GM21390 (cell line): ENCODE results near the gene ADK.
"Not testable (repeated sequence)": the region's sequence is repeated elsewhere in the genome, so short reads cannot be mapped to it uniquely, and the experiment has no call there.

ENCODE experiments used
- ATAC-seq: cut with Tn5 transposase; IDR thresholded peaks from one replicate; pipeline ENCODE4 v1.9.1; 2021; ENCODE audit not compliant: unreplicated experiment

ADK gene

DNA sequence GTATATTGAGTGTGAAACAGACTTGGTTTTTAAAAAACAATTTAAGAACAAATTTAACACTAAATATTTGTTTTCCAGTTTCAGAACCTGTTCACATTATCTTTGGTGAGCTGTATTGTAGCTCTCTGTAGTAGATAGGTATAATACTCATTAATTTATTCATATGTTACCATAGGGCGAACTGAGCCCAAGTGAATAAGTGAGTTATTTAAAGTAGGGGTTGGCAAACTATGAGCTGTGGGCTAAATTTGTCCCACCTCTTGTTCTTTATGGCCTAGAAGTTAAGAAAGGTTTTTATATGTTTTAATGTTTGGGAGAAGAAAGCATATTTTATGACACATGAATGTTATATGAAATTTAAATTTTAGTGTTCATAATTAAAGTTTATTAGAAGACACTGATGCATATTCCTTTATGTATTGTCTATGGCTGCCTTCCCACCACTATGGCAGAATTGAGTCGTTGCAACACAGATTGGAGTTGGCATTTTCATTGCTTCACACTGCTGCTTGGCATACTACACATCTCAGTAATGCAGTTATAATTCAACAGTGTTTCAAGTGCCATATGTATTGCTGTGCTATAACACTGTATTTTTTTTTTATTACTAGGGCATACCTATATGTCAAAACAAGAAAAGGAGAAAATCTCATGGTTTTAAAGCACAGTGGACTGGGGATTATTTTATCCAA lies 146.5 kb downstream of the ADK start:
- no peak for ATAC-seq

DNA sequence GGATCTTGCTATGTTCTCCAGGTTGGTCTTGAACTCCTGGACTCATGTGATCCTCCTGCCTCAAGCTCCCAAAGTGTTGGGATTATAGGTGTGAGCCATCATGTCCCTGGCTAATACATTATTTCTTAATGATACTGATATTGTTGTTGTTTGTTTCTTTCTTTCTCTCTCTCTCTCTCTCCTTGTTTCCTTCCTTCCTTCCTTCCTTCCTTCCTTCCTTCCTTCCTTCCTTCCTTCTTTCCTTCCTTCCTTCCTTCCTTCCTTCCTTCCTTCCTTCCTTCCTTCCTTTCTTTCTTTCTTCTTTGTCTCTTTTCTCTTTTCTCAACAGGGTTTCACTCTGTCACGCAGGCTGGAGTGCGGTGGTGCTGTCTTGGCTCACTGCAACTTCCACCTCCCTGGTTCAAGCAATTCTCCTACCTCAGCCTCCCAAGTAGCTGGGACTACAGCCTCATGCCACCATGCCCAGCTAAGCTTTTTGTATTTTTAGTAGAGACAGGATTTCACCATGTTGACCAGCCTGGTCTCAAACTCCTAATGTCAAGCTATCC lies 149.1 kb downstream of the ADK start:
- not testable (repeated sequence) for ATAC-seq

DNA sequence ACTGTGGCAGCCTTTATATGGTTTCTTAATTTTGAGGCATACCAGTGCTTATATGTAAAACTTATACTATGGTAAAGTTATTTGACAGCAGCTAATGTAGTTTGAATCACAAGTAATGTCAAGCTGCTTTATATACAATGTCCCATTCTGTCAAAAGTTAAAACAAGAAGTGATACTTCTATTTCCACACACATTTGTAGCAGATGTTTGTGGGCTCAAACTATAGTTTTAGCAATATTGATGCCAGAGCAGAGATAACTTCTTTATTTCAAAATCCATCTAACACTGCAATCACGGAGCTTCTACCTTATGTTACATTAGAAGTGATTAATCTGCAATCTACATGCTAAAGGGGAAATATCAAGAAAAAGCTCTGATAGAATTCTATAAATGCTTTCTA lies 149.6 kb downstream of the ADK start:
- ATAC-seq, result no peak

DNA sequence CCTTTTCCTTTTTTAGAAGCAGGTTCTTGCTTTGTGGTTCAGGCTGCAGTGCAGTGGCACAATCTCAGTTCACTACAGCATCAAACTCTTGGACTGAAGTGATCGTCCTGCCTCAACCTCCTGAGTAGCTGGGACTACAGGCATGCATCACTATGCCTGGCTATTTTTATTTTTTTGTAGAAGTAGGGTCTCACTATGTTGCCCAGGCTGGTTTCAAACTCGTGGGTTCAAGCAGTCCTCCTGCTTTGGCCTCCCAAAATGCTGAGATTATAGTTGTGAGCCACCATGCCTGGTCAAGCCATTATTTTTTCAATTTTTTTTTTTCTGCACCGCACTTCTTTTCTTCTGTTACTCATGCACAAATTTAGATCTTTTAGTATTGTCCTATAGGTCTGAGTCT lies 154.7 kb downstream of the ADK start:
- ATAC-seq, result no peak

DNA sequence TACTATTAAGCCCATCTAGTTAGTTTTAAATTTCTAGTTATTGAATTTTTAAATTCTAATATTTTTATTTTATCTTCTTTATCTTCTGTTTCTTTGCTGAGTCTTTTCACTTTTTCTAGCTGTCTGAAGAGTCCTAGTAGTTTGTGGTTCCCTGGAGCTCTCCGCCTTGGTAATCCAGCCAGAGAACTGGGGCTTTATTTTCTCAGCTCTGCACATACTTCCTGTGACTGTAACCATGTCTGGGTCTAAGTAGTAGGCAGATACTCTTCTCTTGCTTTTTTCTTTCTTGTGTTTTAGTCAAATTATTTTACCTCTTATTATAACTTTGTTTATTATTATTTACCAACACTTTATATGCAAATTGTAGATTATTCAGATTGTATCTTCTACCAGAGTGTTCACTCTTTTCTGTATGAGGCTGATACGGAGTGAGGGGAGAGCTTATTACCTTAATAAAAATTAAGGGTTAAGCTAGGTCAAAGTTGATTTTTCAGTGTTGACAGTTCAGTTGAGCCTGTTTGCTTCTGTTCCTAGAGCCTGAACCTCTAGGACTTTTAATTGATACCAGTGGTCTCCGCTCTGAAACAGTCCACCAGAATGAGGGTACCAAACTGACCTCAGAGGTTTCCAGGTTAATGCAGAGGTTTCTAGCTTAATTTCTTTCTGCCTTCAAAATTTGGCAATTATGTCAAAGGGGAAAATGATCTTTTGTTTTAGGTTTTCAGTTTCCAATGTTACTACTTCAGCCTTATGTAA lies 155.4 kb downstream of the ADK start:
- no peak for ATAC-seq

DNA sequence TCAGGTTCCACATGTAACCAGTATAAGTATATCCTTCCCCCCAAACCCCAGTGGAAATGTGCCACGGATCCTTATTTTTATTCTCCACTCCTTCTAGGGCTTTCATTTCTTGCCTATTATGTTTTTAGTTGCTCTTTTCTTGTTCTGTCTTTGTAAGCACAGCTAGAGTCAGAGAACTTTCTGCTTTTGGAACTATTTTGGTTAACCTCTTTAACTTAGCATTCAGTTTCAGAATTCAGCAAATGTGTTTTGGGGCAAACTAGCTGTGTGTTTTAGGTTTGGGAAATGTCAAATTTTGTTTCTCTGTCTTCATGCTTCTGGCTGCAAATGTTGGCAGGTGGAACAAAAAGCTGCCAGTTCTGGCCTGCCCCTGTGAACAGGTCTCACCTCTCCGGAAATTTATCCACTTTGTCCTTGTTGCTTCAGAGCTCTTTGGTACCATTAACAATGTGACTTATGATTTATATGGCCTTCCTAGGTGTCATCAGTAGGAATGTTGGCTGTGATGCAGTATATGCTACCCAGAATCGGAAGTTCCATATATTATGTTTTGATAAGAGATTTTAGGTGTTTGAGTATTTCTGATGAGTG lies 156.1 kb downstream of the ADK start:
- ATAC-seq, result peak; percentile 53

DNA sequence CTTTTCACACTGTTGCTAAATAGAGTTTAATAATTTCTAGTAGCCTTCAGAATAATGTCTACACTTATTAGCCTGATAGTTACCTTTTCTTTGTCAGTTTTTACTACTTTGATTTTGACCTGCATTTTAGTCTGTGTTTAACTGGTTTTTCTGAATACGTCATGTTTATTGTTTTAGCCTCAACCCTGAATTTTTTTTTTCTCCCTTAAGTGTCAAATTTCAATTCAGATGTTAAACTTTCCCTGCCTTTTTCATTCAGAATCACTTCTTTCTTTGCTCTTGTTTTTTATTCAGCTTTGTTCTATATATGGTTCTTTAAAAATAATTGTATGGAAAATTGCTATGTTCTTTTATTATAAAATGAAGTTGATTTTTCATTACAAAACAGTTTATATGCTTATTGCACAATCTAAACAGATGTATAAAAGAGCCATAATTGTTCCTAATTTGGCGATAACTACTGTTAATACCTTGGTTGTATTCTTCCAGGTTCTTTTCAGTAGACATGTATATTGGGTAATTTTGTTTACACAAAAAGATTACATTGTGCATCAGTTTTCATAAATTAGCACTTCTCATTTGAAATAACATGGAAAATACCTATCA lies 159.7 kb downstream of the ADK start:
- ATAC-seq, result no peak

DNA sequence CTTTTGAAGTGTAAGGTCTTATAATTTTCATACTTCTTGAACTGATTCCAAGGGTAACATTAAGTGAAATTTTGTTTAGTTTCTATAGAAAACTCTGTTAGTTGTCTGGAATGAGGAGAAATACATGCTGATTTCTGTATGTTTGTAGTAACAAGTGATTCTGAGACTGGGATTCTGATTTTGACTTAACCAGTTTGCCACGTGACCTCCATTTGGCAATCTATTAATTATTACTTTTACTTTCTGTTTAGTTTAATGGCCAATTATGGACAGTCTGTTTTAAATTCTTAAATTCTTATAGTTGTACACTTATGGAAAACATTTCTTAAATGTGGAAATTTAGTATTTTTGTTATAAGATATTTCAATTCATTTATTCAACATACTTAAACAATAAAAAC lies 163.1 kb downstream of the ADK start:
- ATAC-seq, result no peak

DNA sequence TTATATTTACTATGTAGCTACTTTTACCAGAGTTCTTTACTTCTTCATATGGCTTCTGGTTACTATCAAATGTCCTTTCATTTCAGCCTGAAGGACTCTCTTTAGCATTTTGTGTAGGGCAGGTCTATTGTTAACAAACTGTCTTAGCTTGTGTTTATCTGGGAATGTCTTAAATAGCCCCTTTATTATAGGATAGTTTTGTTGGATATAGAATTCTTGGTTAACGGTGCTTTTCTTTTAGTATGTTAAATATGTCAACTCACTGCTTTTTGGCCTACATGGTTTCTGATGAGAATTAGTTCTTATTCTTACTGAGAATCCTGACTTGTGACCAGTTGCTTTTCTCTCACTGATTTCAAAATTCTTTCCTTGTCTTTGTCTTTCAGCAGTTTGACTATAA lies 169.0 kb downstream of the ADK start:
- no peak for ATAC-seq

DNA sequence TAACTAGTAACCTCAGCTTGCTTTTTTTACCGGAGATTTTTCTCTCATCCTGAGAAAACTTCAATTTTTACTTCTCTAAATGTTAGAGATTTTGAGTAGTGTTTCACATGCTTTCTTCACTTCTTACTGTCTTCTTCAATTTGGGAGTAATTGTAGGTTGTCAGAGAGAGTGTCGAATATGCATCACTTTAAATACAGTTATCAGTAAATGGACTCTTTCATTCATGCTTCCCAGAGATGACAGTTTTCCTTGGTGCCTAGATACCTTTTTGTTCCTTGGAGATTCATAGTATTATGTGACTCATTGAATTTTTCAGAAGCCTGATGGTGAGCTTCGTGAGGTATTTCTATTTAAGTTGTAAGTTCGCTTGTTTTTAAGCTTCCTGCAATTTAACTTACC lies 169.7 kb downstream of the ADK start:
- ATAC-seq, result no peak

DNA sequence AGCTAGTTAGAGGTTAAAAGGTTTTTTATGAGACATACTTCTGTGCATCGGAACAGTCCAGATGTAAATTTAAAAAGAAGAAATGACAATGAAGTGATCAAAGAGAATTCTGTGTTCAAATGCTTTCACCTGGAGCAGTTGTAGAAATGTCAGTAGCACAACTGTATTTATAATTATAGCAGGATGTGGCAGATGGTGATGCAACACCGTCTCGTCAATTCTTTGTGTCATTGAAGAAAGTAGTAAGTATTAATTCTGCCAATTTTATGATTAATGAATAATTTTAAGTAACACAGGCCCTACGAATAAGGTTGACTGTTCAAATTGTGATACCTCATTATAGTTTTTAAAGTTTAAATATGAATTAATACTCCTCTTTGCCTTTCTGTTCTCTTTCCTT lies 171.1 kb downstream of the ADK start:
- ATAC-seq, result no peak

DNA sequence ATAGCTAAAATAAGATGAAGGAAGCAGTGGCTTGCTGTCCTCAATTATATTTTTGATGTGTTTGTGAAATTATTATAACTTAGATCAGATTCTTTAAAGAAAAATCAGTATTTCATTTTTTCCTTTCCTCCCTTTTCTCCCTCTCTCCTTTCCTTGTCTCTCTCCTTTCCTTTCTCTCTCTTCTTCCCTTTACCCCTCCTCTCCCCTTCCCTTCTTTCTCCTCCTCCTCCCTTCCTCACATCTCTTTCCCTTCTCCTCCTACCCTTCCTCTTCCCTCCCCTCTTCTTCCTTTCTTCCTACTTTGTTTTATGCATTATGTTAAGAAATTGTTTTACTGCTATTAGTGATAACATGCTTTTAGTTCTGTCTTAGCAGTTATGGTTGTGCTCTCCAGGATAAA lies 171.5 kb downstream of the ADK start:
- ATAC-seq, result no peak

DNA sequence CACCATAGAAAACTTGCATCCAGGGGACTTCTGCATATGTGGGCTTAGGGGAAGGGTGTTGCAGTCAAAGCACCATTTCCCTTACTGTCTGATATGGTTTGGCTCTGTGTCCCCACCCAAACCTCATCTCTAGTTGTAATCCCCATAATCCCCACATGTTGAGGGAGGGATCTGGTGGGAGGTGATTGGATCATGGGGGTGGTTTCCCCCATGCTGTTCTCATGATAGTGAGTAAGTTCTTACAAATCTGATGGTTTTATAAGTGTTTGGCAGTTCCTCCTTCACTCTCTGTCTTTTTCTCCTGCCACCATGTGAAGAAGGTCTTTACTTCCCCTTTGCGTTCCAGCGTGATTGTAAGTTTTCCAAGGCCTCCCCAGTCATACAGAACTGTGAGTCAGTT lies 177.4 kb downstream of the ADK start:
- ATAC-seq, result no peak

DNA sequence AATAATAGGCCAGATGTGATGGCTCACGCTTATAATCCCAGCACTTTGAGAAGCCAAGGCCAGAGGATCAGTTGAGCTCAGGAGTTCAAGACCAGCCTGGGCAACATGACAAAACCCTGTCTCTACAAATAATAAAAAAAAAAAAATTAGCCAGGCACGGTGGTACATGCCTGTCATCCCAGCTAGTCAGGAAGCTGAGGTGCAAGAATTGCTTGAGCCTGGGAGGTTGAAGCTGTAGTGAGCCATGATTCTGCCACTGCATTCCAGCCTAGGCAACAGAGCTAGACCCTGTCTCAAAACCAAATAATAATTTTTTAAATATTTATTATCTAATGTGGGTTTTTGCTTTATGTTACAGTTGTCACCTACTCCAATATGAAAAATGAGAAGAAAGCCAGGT lies 178.9 kb downstream of the ADK start:
- no peak for ATAC-seq

DNA sequence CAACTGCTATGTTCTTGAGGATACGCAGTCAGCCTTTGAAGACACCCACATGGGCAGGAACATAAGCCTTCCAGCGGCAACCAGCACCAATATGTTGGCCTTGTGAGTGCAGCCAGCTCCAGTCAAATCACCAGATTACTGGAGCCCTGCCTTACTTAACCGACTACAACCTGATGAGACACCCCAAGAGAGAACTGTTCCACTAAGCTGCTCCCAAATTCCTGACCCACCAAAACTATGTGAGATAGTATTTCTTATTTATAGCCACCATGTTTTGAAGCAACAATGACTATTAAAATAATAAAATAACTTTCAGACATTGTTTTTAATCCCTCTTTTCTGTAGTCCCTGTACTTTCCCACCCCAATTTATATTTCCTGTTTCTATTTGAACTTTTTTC lies 179.6 kb downstream of the ADK start:
- no peak for ATAC-seq

DNA sequence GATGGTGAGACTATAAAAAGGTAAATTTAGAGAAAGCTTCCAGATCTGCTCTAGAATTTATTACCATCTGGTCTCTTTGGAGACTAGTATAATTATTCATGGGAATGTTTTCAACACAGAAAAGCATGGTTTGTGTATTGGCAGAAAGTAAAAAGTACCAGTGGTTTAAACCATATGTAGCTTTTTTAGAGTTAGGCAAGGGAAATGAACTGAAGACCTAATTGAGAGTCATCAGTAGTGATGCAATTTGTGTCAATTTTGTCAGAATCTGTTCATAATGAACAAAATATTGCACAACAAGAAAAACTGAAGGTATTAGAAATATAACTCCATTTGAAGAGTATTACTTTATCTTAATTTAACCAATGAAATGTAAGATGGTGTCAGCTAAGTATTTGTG lies 181.4 kb downstream of the ADK start:
- no peak for ATAC-seq

DNA sequence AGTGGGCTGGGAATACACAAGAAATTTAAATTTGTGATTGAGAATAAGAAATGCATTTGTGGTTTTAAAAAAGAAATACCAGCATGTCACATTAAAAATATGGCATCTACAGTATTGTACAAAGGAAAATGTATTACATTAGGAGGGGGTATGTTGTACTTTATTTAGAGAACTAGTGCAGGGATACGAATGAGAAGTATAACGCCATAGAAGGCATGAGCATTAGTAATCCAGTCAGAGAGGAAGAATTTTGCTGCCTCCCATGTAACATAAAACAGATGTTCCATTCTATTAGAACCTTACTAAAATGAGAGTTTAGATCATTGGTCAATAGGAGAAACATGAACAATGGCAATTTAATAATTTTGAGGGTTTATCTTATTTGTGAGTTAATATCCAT lies 182.2 kb downstream of the ADK start:
- no peak for ATAC-seq

DNA sequence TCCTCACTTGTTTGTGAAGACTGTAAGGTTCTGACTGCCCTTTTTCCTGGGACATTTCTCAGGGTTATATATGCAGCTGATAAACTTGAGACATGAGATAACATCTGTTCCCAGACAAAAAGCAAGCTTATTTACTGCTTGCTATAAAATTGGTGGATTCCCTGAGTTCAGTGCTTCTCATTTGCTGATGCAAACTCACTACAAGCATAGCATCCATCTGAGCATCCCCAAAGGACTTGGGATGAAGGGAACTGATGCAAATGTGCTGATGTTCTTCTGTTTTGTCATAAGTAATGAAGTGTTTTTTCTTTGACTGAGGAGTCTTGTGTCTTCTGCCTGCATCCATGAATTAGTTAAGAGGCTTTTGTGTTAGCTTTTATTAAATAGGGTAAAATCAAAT lies 183.2 kb downstream of the ADK start:
- no peak for ATAC-seq

DNA sequence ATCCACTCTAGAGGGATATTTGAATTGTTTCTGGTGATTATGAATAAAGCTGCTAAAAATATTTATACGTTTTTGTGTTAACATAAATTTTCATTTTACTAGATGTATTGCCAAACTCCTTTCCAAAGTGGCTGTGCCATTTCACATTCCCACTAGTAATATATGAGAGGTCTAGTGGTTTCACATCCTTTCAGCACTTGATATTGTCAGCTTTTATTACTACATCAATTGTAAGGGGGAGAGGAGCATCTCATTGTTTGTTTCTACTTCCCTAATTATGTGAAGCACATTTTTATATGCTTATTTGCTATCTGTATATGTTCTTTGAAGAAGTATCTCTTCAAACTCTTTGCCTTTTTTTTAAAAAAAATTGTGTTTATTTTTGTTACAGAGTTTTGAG lies 184.5 kb downstream of the ADK start:
- no peak for ATAC-seq

DNA sequence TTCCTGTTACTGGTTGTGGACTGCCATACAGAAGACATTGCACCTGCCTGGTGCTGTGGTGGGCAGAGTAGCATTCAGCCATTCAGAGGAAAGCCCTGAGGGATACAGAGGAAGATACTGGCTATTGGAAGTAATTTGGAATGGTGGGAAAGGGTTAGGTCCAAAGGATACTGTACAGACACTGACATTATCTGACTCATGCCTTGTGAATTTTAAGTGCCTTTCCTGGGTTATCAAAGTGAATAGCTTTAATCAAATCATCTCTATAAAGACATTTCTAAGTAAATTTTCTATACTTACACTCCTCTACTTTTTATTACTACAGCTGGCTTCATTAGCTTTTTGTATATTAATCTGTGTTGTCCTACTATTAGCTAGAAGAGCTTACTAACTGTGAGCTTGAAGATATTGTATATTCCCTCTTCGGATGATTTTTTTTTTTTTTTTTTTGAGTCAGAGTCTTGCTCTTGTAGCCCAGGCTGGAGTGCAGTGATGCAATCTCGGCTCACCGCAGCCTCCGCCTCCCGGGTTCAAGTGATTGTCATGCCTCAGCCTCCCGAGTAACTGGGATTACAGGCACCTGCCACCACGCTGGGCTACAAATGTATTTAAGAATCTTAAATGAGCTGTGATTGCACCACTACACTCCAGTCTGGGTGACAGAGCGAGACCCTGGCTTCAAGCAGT lies 186.5 kb downstream of the ADK start:
- ATAC-seq, result no peak

DNA sequence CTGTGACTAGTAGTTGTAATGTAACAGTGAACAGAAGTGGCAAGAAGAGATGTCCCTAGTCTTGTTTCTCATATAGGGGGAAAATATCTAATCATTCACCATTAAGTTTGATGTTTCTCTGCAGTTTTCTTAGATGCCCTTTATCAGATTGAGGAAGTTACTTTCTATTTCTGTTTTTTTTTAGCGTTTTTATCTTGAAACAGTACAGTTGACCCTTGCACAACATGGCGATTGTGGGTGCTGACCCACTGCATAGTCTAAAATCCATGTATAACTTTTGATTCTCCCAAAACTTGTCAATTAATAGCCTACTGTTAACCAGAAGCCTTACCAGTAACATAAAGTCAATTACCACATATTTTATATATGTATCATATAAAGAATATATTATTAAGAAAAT lies 192.0 kb downstream of the ADK start:
- ATAC-seq, result no peak
